ENCODE measurements around the gene SLC12A8. TPM values are rescaled to one million over a fixed set of nuclear protein-coding genes. Genes with fewer than 3 reads are reported as not detected.

Gene SLC12A8
- total and polyA plus RNA-seq, 10 of the 15 experiments (the other 5 are each of a cell fraction or from before 2014, with no cell fraction given): 2.5 to 71.6 (median 50.1) TPM

- Histone ChIP-seq H4K20me1 (ENCODE audit: control insufficient read depth, insufficient read depth) (no peaks in the 10 kb centered on the region), H3K27me3 (replicated peaks in 1 of 2; ENCODE audit: control insufficient read depth in 2 of 2, insufficient read depth in 2 of 2, low read length in 1 of 2) (no peaks in the 10 kb centered on the region), H3K4me1 (ENCODE audit: control insufficient read depth, insufficient read depth, low read length) (peaks cover 48% of the 10 kb centered on the region), H3K9ac (ENCODE audit: control insufficient read depth, insufficient read depth, low read length) (peak overlapping the region; percentile 82), H2AFZ (ENCODE audit: control insufficient read depth, low read depth, low read length) (no peak overlapping the region), H3K4me3 (peak overlapping the region; percentile 82), H3K27ac (ENCODE audit: control insufficient read depth, insufficient read depth) (peak overlapping the region; percentile 93), H3K9me3 (replicated peaks; ENCODE audit: control insufficient read depth, insufficient read depth, low read length) (no peaks in the 10 kb centered on the region), H3K36me3 (ENCODE audit: control insufficient read depth in 2 of 2, insufficient read depth in 2 of 2, low read length in 1 of 2) (no peaks in the 10 kb centered on the region), H3K4me2 (ENCODE audit: control insufficient read depth, insufficient read depth) (peak overlapping the region; percentile 86), H3K79me2 (ENCODE audit: control insufficient read depth, insufficient read depth, low read length) (peaks cover 56% of the 10 kb centered on the region)
- ATAC-seq (no peak), DNase-seq (ENCODE audit: low read depth, low spot score) (no peak), FAIRE-seq (no peak)
- WGBS (ENCODE audit: insufficient coverage, insufficient replicate concordance, low lambda C conversion rate, missing lambda C conversion rate): 69% methylated on average over 4 of the region's 4 CpGs
- POLR2A ChIA-PET: interaction anchor here (1.3 to 4.2 kb wide), 3 partner anchors 11 to 70 kb away, joined by 3 to 45 read pairs (median 3); no protein-coding TSS in a partner anchor
- TF ChIP-seq ZNF622 (IDR thresholded peaks at IDR 0.05): no peak
- peak; percentile 14; the same call in 1 of the 2 replicates for TF ChIP-seq FOXM1 (IDR thresholded peaks at IDR 0.05; ENCODE audit: low read depth, low read length)
- TF ChIP-seq PBX3 (IDR thresholded peaks at IDR 0.05; ENCODE audit: insufficient replicate concordance, low read depth, low read length): no peak
- TF ChIP-seq PAX5 (IDR thresholded peaks at IDR 0.05; ENCODE audit: borderline replicate concordance, low read depth, low read length): no peak
- TF ChIP-seq MEF2A (IDR thresholded peaks at IDR 0.05; ENCODE audit: insufficient read depth, low read depth, low read length): no peak
- TF ChIP-seq RUNX3 (IDR thresholded peaks at IDR 0.05; ENCODE audit: low read length): peak; percentile 36
- 0 out of 2 replicates have a peak, but pooled peaks have one; percentile 28 for TF ChIP-seq YY1 (IDR thresholded peaks at IDR 0.05; ENCODE audit: low read depth, low read length)
- no peak for TF ChIP-seq PML (IDR thresholded peaks at IDR 0.05; ENCODE audit: low read length)
- CTCF ChIA-PET: interaction anchor here (0.8 to 4.5 kb wide), 6 partner anchors 11 to 185 kb away, joined by 3 to 42 read pairs (median 3); no protein-coding TSS in a partner anchor
- in situ Hi-C loops (cut with MboI) (no loop called here), intact Hi-C loops (cut with micrococcal nuclease; ENCODE audit: unreplicated experiment) (loop anchor here (2.0 kb wide), 2 partner anchors 57 to 91 kb away; no protein-coding TSS in a partner anchor)
- SMC1A ChIA-PET (ENCODE audit: uncharacterized antibody, unreplicated experiment): interaction anchor here (0.5 to 7.9 kb wide), 13 partner anchors 10 to 182 kb away, joined by 3 to 127 read pairs (median 5); partner anchors contain the start of gene MUC13
- RAD21 ChIA-PET (ENCODE audit: unreplicated experiment): interaction anchor here (0.5 to 5.3 kb wide), 10 partner anchors 11 to 475 kb away, joined by 3 to 76 read pairs (median 4); partner anchors contain the start of gene MUC13
- no TSS peak for BruUV-seq (replicated peaks)
These were observed 103.0 kb downstream of the SLC12A8 start for GRCh38 chr3:125109536-125109925.
